ENCODE measurements around the gene WWOX. TPM values are rescaled to one million over a fixed set of nuclear protein-coding genes. Genes with fewer than 3 reads are reported as not detected.

The WWOX gene
- total and polyA plus RNA-seq, 2 of the 13 experiments (the other 11 are each of a cell fraction or from before 2014, with no cell fraction given): 9.1 to 37.4 TPM

DNA sequence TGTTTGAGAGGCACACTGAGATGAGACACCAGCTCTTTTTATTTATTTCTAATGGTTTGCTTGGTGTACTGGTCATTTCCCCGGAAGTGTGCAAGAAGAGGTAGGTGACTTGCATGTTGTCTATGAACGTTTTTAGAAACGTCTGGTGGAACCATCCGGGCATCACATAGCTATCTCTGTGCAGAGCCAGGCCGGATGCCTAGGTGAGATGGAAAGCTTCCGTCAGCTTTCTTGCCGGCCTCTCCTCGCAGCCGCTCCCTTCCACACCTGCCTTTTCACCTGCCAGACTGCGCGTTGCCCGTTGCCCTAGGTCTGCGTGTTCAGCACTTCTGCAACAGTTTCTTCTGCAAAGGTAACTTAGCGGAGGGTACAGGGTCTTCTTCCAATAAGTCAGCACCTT, 416.0 kb downstream of the WWOX start:
- DNase-seq (ENCODE audit: low spot score): no peak
- ChIA-PET POLR2A (interaction anchor here (1.7 kb wide), 1 partner anchor 9 kb away, joined by 8 read pairs; no protein-coding TSS in a partner anchor), CTCF (ENCODE audit: low intra/inter-chr PET ratio, low total read pairs) (no interaction called here)
- no peak for ATAC-seq
- Histone ChIP-seq H3K27me3 (ENCODE audit: control insufficient read depth in 1 of 2, insufficient read depth in 2 of 2, low read length in 2 of 2) (no peaks in the 10 kb centered on the region), H3K9ac (ENCODE audit: insufficient read depth, low read depth, low read length) (no peak overlapping the region), H2AFZ (ENCODE audit: low read length) (no peak overlapping the region), H3K4me1 (ENCODE audit: insufficient read depth, low read length) (peaks cover 4% of the 10 kb centered on the region; the same call in 1 of the 2 replicates), H3K36me3 (replicated peaks in 1 of 2; ENCODE audit: control insufficient read depth in 1 of 2, insufficient read depth in 2 of 2, low read length in 2 of 2) (no peaks in the 10 kb centered on the region), H3K79me2 (ENCODE audit: insufficient read depth, low read length) (no peaks in the 10 kb centered on the region), H3K9me3 (ENCODE audit: low read length) (no peaks in the 10 kb centered on the region), H4K20me1 (ENCODE audit: insufficient read depth, low read length) (no peaks in the 10 kb centered on the region), H3K4me2 (ENCODE audit: low read depth, low read length) (no peak overlapping the region), H3K4me3 (replicated peaks in 1 of 3; ENCODE audit: insufficient read depth in 1 of 3, low read depth in 2 of 3, low read length in 3 of 3) (no peak overlapping the region), H3K27ac (ENCODE audit: extremely low read length, insufficient read depth, low read length) (no peak overlapping the region)
- no TSS peak for BruUV-seq (replicated peaks)
- TF ChIP-seq MEIS1 (CRISPR knock-in tag; IDR thresholded peaks at IDR 0.05; ENCODE audit: borderline replicate concordance) (no peak), MBD4 (IDR thresholded peaks at IDR 0.05; ENCODE audit: borderline replicate concordance, low read length) (no peak), ATF6 (CRISPR knock-in tag; conservative IDR thresholded peaks at IDR 0.05) (no peak)
- intact Hi-C loops (cut with micrococcal nuclease; ENCODE audit: unreplicated experiment): no loop called here
- no peak for FAIRE-seq
- in situ Hi-C loops (cut with HindIII; ENCODE audit: extremely low pct_ligation_motif_present, low pct_unique_long_range_greater_than_20kb): loop anchor here (25.0 kb wide), 1 partner anchor 1097 kb away; the partner anchor contains the start of gene MAF
- 92% methylated on average over 14 of the region's 14 CpGs for WGBS (ENCODE audit: low lambda C conversion rate)

DNA sequence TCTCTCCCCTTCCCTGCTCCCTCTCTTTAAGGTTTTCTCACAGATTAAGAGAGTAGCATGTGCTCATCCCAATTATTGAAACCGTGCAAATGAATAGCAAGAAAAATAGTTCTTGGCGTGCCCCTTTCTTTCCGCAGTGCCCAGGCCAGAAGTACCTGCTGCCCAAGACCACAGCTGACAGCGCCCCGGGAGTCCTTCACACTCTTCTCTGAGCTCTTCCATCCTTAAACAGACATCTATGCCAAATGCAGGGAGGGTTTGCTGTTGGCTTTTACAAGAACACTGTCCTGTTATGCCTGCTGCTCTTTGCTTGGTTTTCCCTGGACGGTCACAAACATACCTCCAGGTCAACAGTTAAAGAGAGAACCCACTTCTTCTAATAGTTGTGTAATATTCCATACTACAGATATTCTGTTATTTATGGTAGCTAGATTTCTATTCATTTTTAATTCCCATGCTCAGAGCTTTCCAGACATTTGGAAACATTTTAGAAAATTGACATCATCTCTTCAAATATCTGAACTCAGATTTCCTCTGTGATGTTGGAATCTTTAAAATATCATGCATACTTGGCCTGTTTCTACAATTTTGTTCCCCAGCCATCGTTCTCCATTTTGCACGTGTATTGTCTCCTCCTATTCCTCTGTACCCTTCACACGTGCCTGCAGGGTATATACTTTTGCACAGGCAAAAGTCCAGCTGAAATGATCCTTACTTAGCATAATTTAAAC, 416.7 kb downstream of the WWOX start:
- 87% methylated on average over 9 of the region's 9 CpGs for WGBS (ENCODE audit: low lambda C conversion rate)
- CTCF ChIA-PET (ENCODE audit: low intra/inter-chr PET ratio, low total read pairs): no interaction called here
- TF ChIP-seq ZNF619 (CRISPR knock-in tag; IDR thresholded peaks at IDR 0.05) (no peak), KLF6 (CRISPR knock-in tag; IDR thresholded peaks at IDR 0.05) (no peak), ZNF556 (CRISPR knock-in tag; IDR thresholded peaks at IDR 0.05; ENCODE audit: borderline replicate concordance) (no peak), ZNF609 (CRISPR knock-in tag; IDR thresholded peaks at IDR 0.05; ENCODE audit: borderline replicate concordance) (no peak)
- TF ChIP-seq, protein P1, sequence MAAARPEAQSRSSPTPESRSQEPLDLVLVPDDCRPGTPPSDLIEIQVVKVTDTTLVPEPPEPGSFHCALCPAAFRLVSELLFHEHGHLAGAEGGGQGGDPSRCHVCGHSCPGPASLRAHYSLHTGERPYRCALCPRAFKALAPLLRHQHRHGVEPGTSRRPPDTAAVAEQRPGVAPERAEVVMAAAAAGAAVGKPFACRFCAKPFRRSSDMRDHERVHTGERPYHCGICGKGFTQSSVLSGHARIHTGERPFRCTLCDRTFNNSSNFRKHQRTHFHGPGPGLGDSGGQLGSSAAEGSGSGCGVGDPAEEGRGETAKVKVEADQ (CRISPR knock-in tag; IDR thresholded peaks at IDR 0.05; ENCODE audit: borderline replicate concordance): no peak

More for the DNA sequence above, 416.7 kb downstream of the WWOX start:
- FAIRE-seq: no peak
- Histone ChIP-seq H3K27me3 (ENCODE audit: control insufficient read depth in 1 of 2, insufficient read depth in 2 of 2, low read length in 2 of 2) (no peaks in the 10 kb centered on the region), H3K27ac (ENCODE audit: extremely low read length, insufficient read depth, low read length) (no peak overlapping the region), H3K79me2 (ENCODE audit: insufficient read depth, low read length) (no peaks in the 10 kb centered on the region), H3K4me3 (replicated peaks in 1 of 3; ENCODE audit: insufficient read depth in 1 of 3, low read depth in 2 of 3, low read length in 3 of 3) (no peak overlapping the region), H2AFZ (ENCODE audit: low read length) (no peak overlapping the region), H3K4me1 (ENCODE audit: insufficient read depth, low read length) (no peaks in the 10 kb centered on the region), H3K36me3 (replicated peaks in 1 of 2; ENCODE audit: control insufficient read depth in 1 of 2, insufficient read depth in 2 of 2, low read length in 2 of 2) (no peaks in the 10 kb centered on the region), H3K9me3 (ENCODE audit: low read length) (no peaks in the 10 kb centered on the region), H3K9ac (ENCODE audit: insufficient read depth, low read depth, low read length) (no peak overlapping the region), H3K4me2 (ENCODE audit: low read depth, low read length) (no peak overlapping the region), H4K20me1 (ENCODE audit: insufficient read depth, low read length) (no peaks in the 10 kb centered on the region)
- DNase-seq (ENCODE audit: low spot score): no peak
- no peak for ATAC-seq
- no TSS peak for BruUV-seq (replicated peaks)
- in situ Hi-C loops (cut with HindIII; ENCODE audit: extremely low pct_ligation_motif_present, low pct_unique_long_range_greater_than_20kb): loop anchor here (25.0 kb wide), 1 partner anchor 1096 kb away; the partner anchor contains the start of gene MAF
- POLR2A ChIA-PET: no interaction called here
- intact Hi-C loops (cut with micrococcal nuclease; ENCODE audit: unreplicated experiment): no loop called here
